ENCODE data around the gene SMIM22.

The SMIM22 gene

DNA sequence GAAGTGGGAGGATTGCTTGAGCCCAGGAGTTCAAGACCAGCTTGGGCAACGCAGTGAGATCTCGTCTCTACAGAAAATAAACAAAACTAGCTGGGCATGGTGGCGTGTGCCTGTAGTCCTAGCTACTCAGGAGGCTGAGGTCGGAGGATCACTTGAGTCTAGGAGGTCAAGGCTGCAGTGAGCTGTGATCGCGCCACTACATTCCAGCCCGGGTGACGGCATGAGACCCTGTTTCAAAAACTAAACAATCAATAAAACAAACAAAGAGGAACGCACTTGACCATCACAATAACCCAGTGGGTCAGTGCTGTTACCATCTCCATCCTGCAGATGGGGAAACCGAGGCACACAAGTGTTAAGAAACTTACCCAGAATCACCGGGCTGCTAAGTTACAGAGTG lies 41.9 kb upstream of the SMIM22 start:
- H3K4me1 ChIP-seq, result no peaks in the 10 kb centered on the region
- no peak overlapping the region for H3K9ac ChIP-seq
- no peaks in the 10 kb centered on the region for H3K9me3 ChIP-seq (ENCODE audit: control insufficient read depth, low read length)
- no peaks in the 10 kb centered on the region for H3K27me3 ChIP-seq (ENCODE audit: control insufficient read depth, insufficient read depth, low read length)
- H3K36me3 ChIP-seq (ENCODE audit: control insufficient read depth, insufficient read depth, low read length), result no peaks in the 10 kb centered on the region
- no peak overlapping the region for H3K27ac ChIP-seq
- no peak overlapping the region for H2AFZ ChIP-seq
- H3K4me2 ChIP-seq (ENCODE audit: low read length), result no peak overlapping the region
- no peak overlapping the region for H3K4me3 ChIP-seq (ENCODE audit: low read depth, low read length)
- peaks cover 6% of the 10 kb centered on the region for H3K79me2 ChIP-seq
- TF ChIP-seq, protein P1, sequence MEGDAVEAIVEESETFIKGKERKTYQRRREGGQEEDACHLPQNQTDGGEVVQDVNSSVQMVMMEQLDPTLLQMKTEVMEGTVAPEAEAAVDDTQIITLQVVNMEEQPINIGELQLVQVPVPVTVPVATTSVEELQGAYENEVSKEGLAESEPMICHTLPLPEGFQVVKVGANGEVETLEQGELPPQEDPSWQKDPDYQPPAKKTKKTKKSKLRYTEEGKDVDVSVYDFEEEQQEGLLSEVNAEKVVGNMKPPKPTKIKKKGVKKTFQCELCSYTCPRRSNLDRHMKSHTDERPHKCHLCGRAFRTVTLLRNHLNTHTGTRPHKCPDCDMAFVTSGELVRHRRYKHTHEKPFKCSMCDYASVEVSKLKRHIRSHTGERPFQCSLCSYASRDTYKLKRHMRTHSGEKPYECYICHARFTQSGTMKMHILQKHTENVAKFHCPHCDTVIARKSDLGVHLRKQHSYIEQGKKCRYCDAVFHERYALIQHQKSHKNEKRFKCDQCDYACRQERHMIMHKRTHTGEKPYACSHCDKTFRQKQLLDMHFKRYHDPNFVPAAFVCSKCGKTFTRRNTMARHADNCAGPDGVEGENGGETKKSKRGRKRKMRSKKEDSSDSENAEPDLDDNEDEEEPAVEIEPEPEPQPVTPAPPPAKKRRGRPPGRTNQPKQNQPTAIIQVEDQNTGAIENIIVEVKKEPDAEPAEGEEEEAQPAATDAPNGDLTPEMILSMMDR (IDR thresholded peaks at IDR 0.05), result no peak

DNA sequence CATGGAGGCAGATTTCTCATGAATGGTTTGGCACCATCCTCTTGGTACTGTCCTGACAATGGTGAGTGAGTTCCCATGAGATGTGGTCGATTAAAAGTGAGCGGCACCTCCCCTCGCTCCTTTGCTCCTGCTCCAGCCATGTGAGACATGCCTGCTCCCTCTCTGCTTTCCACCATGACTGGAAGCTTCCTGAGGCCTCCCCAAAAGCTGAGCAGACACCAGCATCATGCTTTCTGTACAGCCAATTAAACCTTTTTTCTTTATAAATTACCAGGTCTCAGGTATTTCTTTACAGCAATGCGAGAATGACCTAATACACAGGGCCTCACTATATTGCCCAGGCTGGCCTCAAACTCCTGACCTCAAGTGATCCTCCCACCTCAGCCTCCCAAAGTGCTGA lies 40.3 kb upstream of the SMIM22 start:
- H3K36me3 ChIP-seq (ENCODE audit: control insufficient read depth, insufficient read depth, low read length), result no peaks in the 10 kb centered on the region
- H3K27me3 ChIP-seq (ENCODE audit: control insufficient read depth, insufficient read depth, low read length), result no peaks in the 10 kb centered on the region
- TF ChIP-seq, protein P1 (IDR thresholded peaks at IDR 0.05), result no peak
- H3K79me2 ChIP-seq, result peaks cover 6% of the 10 kb centered on the region
- H2AFZ ChIP-seq, result no peak overlapping the region
- no peak overlapping the region for H3K4me2 ChIP-seq (ENCODE audit: low read length)
- no peaks in the 10 kb centered on the region for H3K4me1 ChIP-seq
- H3K4me3 ChIP-seq (ENCODE audit: low read depth, low read length), result no peak overlapping the region
- no peak overlapping the region for H3K9ac ChIP-seq
- no peaks in the 10 kb centered on the region for H3K9me3 ChIP-seq (ENCODE audit: control insufficient read depth, low read length)
- H3K27ac ChIP-seq, result no peak overlapping the region

DNA sequence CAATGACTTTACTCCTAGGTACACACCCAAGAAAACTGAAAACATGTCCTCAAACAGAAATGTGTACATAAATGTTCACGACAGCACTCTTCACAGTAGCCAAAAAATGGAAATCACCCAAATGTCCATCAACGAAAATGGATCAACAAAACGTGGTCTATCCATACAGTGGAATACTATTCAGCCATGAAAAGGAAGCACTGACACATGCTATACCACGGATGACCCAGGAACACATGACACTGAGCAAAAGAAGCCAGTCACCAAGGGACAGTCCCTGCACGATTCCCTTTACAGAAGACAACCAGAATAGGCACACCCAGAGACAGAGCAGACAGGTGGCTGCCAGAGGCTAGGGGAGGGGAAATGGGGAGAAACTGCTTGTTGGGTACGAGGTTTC lies 39.5 kb upstream of the SMIM22 start:
- H3K79me2 ChIP-seq, result peaks cover 6% of the 10 kb centered on the region
- H3K27ac ChIP-seq, result no peak overlapping the region
- no peak overlapping the region for H3K9ac ChIP-seq
- H3K9me3 ChIP-seq (ENCODE audit: control insufficient read depth, low read length), result no peaks in the 10 kb centered on the region
- H3K4me3 ChIP-seq (ENCODE audit: low read depth, low read length), result no peak overlapping the region
- H3K27me3 ChIP-seq (ENCODE audit: control insufficient read depth, insufficient read depth, low read length), result no peaks in the 10 kb centered on the region
- no peak overlapping the region for H2AFZ ChIP-seq
- H3K36me3 ChIP-seq (ENCODE audit: control insufficient read depth, insufficient read depth, low read length), result no peaks in the 10 kb centered on the region
- H3K4me1 ChIP-seq, result no peaks in the 10 kb centered on the region
- no peak overlapping the region for H3K4me2 ChIP-seq (ENCODE audit: low read length)
- TF ChIP-seq, protein P1 (IDR thresholded peaks at IDR 0.05), result no peak

DNA sequence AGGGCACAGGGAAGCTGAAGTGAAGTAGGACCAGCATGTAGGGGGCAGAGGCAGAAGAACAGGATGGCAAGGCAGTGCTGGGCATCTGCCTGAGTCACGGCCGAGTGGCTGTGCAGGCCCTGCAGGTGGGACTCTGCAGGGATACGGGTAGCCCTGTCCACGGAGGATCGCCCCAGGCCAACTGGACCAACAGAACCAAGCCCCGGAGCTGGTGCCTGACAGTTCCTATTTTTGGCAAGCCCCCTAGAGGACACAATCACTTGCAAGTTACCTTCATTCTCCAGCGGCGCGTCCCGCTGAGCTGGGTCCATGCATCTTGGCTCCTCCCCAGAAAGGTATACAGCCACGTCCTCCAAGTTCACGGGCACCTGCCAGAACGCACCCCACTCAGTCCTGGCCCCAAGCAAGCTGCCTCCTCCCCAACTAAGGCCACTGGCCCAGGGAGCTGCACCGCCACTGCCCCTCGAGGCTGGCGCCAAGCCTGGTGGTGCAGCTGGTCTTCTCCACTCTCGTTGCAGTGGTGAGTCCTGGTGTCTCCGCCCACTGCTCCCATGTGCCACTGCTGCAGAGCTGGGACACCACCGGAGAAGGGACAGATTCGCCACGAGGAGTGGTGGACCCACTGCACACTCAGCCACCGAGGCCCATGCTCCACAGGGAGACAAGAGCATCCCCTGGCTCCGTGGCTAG lies 34.8 kb upstream of the SMIM22 start:
- H3K4me3 ChIP-seq (ENCODE audit: low read depth, low read length), result no peak overlapping the region
- peaks cover 3% of the 10 kb centered on the region for H3K79me2 ChIP-seq
- H3K9me3 ChIP-seq (ENCODE audit: control insufficient read depth, low read length), result no peaks in the 10 kb centered on the region
- TF ChIP-seq, protein P1 (IDR thresholded peaks at IDR 0.05), result no peak
- H3K27me3 ChIP-seq (ENCODE audit: control insufficient read depth, insufficient read depth, low read length), result no peaks in the 10 kb centered on the region
- no peak overlapping the region for H3K27ac ChIP-seq
- H3K36me3 ChIP-seq (ENCODE audit: control insufficient read depth, insufficient read depth, low read length), result no peaks in the 10 kb centered on the region
- no peak overlapping the region for H3K9ac ChIP-seq
- H3K4me1 ChIP-seq, result no peaks in the 10 kb centered on the region
- H3K4me2 ChIP-seq (ENCODE audit: low read length), result no peak overlapping the region
- no peak overlapping the region for H2AFZ ChIP-seq

GRCh38 chr16:4762205-4762604 lies 33.0 kb upstream of the SMIM22 start:
- H3K4me3 ChIP-seq (ENCODE audit: low read depth, low read length), result no peak overlapping the region
- H3K79me2 ChIP-seq, result peaks cover 4% of the 10 kb centered on the region
- no peak overlapping the region for H3K4me2 ChIP-seq (ENCODE audit: low read length)
- no peaks in the 10 kb centered on the region for H3K4me1 ChIP-seq
- no peaks in the 10 kb centered on the region for H3K36me3 ChIP-seq (ENCODE audit: control insufficient read depth, insufficient read depth, low read length)
- TF ChIP-seq, protein P1 (IDR thresholded peaks at IDR 0.05), result no peak
- H2AFZ ChIP-seq, result no peak overlapping the region
- no peak overlapping the region for H3K9ac ChIP-seq
- H3K9me3 ChIP-seq (ENCODE audit: control insufficient read depth, low read length), result no peaks in the 10 kb centered on the region
- no peaks in the 10 kb centered on the region for H3K27me3 ChIP-seq (ENCODE audit: control insufficient read depth, insufficient read depth, low read length)
- no peak overlapping the region for H3K27ac ChIP-seq
